ENCODE data around the gene SCAMP1. TPM values are rescaled to one million over a fixed set of nuclear protein-coding genes. Genes with fewer than 3 reads are reported as not detected.
A peak's percentile ranks its signal among the peaks of the same experiment; 100 is the strongest.

SCAMP1 gene
- total RNA-seq, 6 experiments from 2014 or later, result 37.4 to 50.6 (median 44.9) TPM

- DNase-seq, result no peak
- H3K27me3 Mint-ChIP-seq (ENCODE audit: insufficient read depth), result peaks cover 5% of the 10 kb centered on the region; the same call in 1 of the 2 replicates
- no peak for TF ChIP-seq CTCF (IDR thresholded peaks at IDR 0.05)
- peak overlapping the region; percentile 44; the same call in 1 of the 2 replicates for H3K27ac Mint-ChIP-seq
- peaks cover 40% of the 10 kb centered on the region for H3K4me1 Mint-ChIP-seq (ENCODE audit: low read depth)
- no peak overlapping the region for H3K4me3 Mint-ChIP-seq
- peaks cover 3% of the 10 kb centered on the region; the same call in 1 of the 2 replicates for H3K36me3 Mint-ChIP-seq (ENCODE audit: low read depth)
- no peaks in the 10 kb centered on the region for H3K9me3 Mint-ChIP-seq
Observed at GRCh38 chr5:78495800-78496199, 135.4 kb downstream of the SCAMP1 start.

- peaks cover 42% of the 10 kb centered on the region for H3K4me1 Mint-ChIP-seq (ENCODE audit: low read depth)
- no peaks in the 10 kb centered on the region for H3K36me3 Mint-ChIP-seq (ENCODE audit: low read depth)
- peak overlapping the region; percentile 44 for H3K27ac Mint-ChIP-seq
- TF ChIP-seq CTCF (IDR thresholded peaks at IDR 0.05), result no peak
- peak; percentile 63 for DNase-seq
- H3K27me3 Mint-ChIP-seq (ENCODE audit: insufficient read depth), result peaks cover 5% of the 10 kb centered on the region; the same call in 1 of the 2 replicates
- H3K9me3 Mint-ChIP-seq, result no peaks in the 10 kb centered on the region
- H3K4me3 Mint-ChIP-seq, result no peak overlapping the region
Observed at GRCh38 chr5:78496373-78496772, 136.0 kb downstream of the SCAMP1 start.

- Mint-ChIP-seq H3K9me3 (no peaks in the 10 kb centered on the region), H3K36me3 (ENCODE audit: low read depth) (no peaks in the 10 kb centered on the region), H3K4me3 (no peak overlapping the region), H3K27ac (no peak overlapping the region), H3K4me1 (ENCODE audit: low read depth) (peaks cover 57% of the 10 kb centered on the region), H3K27me3 (ENCODE audit: insufficient read depth) (peaks cover 5% of the 10 kb centered on the region; the same call in 1 of the 2 replicates)
- no peak for TF ChIP-seq CTCF (IDR thresholded peaks at IDR 0.05)
- DNase-seq, result no peak
Observed at GRCh38 chr5:78497573-78498533, 137.4 kb downstream of the SCAMP1 start.

- Mint-ChIP-seq H3K27ac (no peak overlapping the region), H3K4me1 (ENCODE audit: low read depth) (peaks cover 66% of the 10 kb centered on the region), H3K27me3 (ENCODE audit: insufficient read depth) (peaks cover 5% of the 10 kb centered on the region; the same call in 1 of the 2 replicates), H3K9me3 (no peaks in the 10 kb centered on the region), H3K4me3 (no peak overlapping the region), H3K36me3 (ENCODE audit: low read depth) (no peaks in the 10 kb centered on the region)
- DNase-seq, result no peak
- no peak for TF ChIP-seq CTCF (IDR thresholded peaks at IDR 0.05)
Observed at GRCh38 chr5:78499485-78499884, 139.1 kb downstream of the SCAMP1 start.

GRCh38 chr5:78500028-78500427 is 139.6 kb downstream of the SCAMP1 start:
- Mint-ChIP-seq H3K4me3 (no peak overlapping the region), H3K4me1 (ENCODE audit: low read depth) (peaks cover 70% of the 10 kb centered on the region), H3K27ac (no peak overlapping the region), H3K9me3 (no peaks in the 10 kb centered on the region), H3K27me3 (ENCODE audit: insufficient read depth) (peaks cover 5% of the 10 kb centered on the region), H3K36me3 (ENCODE audit: low read depth) (no peaks in the 10 kb centered on the region; the same call in 1 of the 2 replicates)
- no peak for TF ChIP-seq CTCF (IDR thresholded peaks at IDR 0.05)
- no peak for DNase-seq

All from HFFc6 (cell line).